Measurements from ENCODE around the gene ARMH4.

DNA sequence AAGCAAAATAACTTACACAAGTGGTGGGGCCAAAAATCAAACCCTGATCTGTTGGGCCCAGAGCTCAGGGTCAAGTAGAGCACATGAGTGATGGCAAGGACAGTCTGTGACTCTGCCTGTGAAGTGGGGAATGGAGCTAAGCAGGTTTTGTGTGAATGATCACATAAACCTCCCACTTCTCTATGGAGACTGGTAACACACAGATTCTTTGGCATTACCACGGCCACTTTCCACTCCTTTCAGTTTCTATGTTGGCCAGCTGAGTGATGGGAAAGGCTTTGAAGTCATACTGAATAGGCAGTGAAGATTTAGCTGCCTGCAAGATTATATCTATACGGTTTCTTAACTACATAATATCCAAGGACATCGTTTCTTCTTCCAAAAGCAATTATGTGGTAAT is 97.9 kb downstream of the ARMH4 start:
- no peak for TF ChIP-seq POLR2A (IDR thresholded peaks at IDR 0.05)
- no peak for TF ChIP-seq CTCF (IDR thresholded peaks at IDR 0.05)

All from sigmoid colon (tissue), 3 donors.